K562 (cell line): ENCODE measurements around the gene SERPINB12. TPM values are rescaled to one million over a fixed set of nuclear protein-coding genes. Genes with fewer than 3 reads are reported as not detected.

Source experiments
- ATAC-seq: fragments of 200-7000 bp; cut with Tn5 transposase; 3 replicates; pipeline ENCODE4 v1.9.1; 2020; ENCODE audit warnings: moderate library complexity
- BruUV-seq: library from RNA; stranded (reverse); fragments of 400-500 nt; replicated peaks from 2 replicates; lab custom pipeline; 2021; lab: Mats Ljungman, UMichigan
- CTCF ChIA-PET: fragments of 300-600 bp; formaldehyde crosslinking; extraction: SDS; loops from one replicate; lab custom pipeline; 2021; ENCODE audit warnings: low intra/inter-chr PET ratio; lab: Yijun Ruan, JAX
- POLR2A ChIA-PET: fragments of 300-600, 350-650 bp; sonication (Branson Sonifier 250); formaldehyde crosslinking; extraction: SDS; loops from one replicate; lab custom pipeline; 2021; ENCODE audit warnings: antibody characterized with exemption, inconsistent platforms; lab: Yijun Ruan, JAX
- DNase-seq, 4 experiments: peaks; one replicate each; pipeline versions ENCODE4 v3.0.0 to v3.0.0-alpha.2; 2011 to 2018; ENCODE audit warnings: low spot score in 3 of 4, mixed read lengths in 3 of 4; ENCODE audit errors: extremely low read depth in 1 of 4
- FAIRE-seq: peaks from 2 replicates; lab custom pipeline; 2011; peaks lifted over from hg19 to GRCh38; lab: Jason Lieb, UNC
- H2AFZ ChIP-seq: 2 replicates; pipeline ENCODE4 v1.6.0; 2011; ENCODE audit warnings: low read depth, low read length, control low read depth, inconsistent platforms
- H3K27ac ChIP-seq: fragments of 200-600 bp; 3 replicates; pipeline ENCODE4 v1.8.0; 2011; ENCODE audit warnings: low read depth, mild to moderate bottlenecking, control low read depth, inconsistent platforms, low read length, moderate library complexity, mixed read lengths; ENCODE audit errors: extremely low read depth
- H3K27me3 ChIP-seq, 2 experiments: fragments of 300-600 bp in 1 of 2; 2 replicates in 1 of 2; 3 replicates in 1 of 2; pipeline versions ENCODE4 v1.6.0 to v1.8.0; 2011; ENCODE audit warnings: inconsistent platforms in 2 of 2, low read length in 2 of 2, mild to moderate bottlenecking in 1 of 2, mixed read lengths in 1 of 2, moderate library complexity in 1 of 2; ENCODE audit not compliant: control insufficient read depth in 2 of 2, insufficient read depth in 2 of 2
- H3K36me3 ChIP-seq: fragments of 300-600 bp; 3 replicates; pipeline ENCODE4 v1.8.0; 2011; ENCODE audit warnings: mild to moderate bottlenecking, low read length, inconsistent platforms; ENCODE audit not compliant: control insufficient read depth, insufficient read depth
- H3K4me1 ChIP-seq, 2 experiments: fragments of 200-600 bp in 1 of 2; replicated peaks in 1 of 2; 2 replicates in 1 of 2; 3 replicates in 1 of 2; pipeline versions ENCODE4 v1.5.1 to v1.8.0; 2011; ENCODE audit warnings: inconsistent platforms in 2 of 2, low read length in 2 of 2, mild to moderate bottlenecking in 1 of 2, mixed read lengths in 1 of 2, moderate library complexity in 1 of 2; ENCODE audit not compliant: control insufficient read depth in 2 of 2, insufficient read depth in 2 of 2
- H3K4me2 ChIP-seq: 2 replicates; pipeline ENCODE4 v1.6.1; 2011; ENCODE audit warnings: low read length, control low read depth, inconsistent platforms, mixed read lengths; ENCODE audit not compliant: insufficient read depth
- H3K4me3 ChIP-seq: fragments of 200-600 bp; sonication (generic), shearing (Covaris generic); 2 replicates; pipeline ENCODE4 v1.5.1; 2016; ENCODE audit warnings: control low read depth, inconsistent platforms
- H3K79me2 ChIP-seq: fragments of 200-600 bp; 3 replicates; pipeline ENCODE4 v1.8.0; 2011; ENCODE audit warnings: low read length, inconsistent platforms; ENCODE audit not compliant: control insufficient read depth, insufficient read depth
- H3K9ac ChIP-seq, 2 experiments: 2 replicates each; pipeline versions ENCODE4 v1.6.0 to v1.6.1; 2011; ENCODE audit warnings: low read depth in 2 of 2, low read length in 2 of 2, control low read depth in 1 of 2, inconsistent platforms in 1 of 2, mild to moderate bottlenecking in 1 of 2, mixed read lengths in 1 of 2; ENCODE audit not compliant: insufficient read depth in 1 of 2
- H3K9me1 ChIP-seq: one replicate; pipeline ENCODE4 v1.6.0; 2011; ENCODE audit warnings: inconsistent platforms, mild to moderate bottlenecking, low read length, moderate library complexity; ENCODE audit not compliant: control insufficient read depth, insufficient read depth
- H3K9me3 ChIP-seq: replicated peaks from 2 replicates; pipeline ENCODE4 v1.5.1; 2011; ENCODE audit warnings: low read depth, low read length, inconsistent platforms; ENCODE audit not compliant: control insufficient read depth, insufficient read depth
- H4K20me1 ChIP-seq: replicated peaks from 2 replicates; pipeline ENCODE4 v1.6.1; 2011; ENCODE audit warnings: low read length, inconsistent platforms, mixed read lengths; ENCODE audit not compliant: control insufficient read depth, insufficient read depth
- ATF2 ChIP-seq: sonication (generic); formaldehyde crosslinking; IDR thresholded peaks from 2 replicates; pipeline ENCODE4 v1.8.1; 2022; ENCODE audit warnings: missing genetic modification reagents
- DACH1 ChIP-seq: fragments of 450-650 bp; IDR thresholded peaks from 2 replicates; pipeline ENCODE4 v1.6.1; 2018; ENCODE audit not compliant: partially characterized antibody
- E4F1 ChIP-seq: fragments of 250-450 bp; sonication (Bioruptor Pico); IDR thresholded peaks from 2 replicates; pipeline ENCODE4 v1.5.0; 2021; ENCODE audit warnings: mild to moderate bottlenecking, borderline replicate concordance
- ETV6 ChIP-seq, 3 experiments: fragments of 150-350 bp in 1 of 3; sonication (generic) in 1 of 3; formaldehyde crosslinking in 1 of 3; IDR thresholded peaks; 2 replicates each; pipeline versions ENCODE4 v1.6.1 to v1.8.0; 2014 to 2022; ENCODE audit warnings: borderline replicate concordance in 2 of 3, low read depth in 2 of 3, antibody characterized with exemption in 1 of 3, low read length in 1 of 3, mild to moderate bottlenecking in 1 of 3, missing genetic modification reagents in 1 of 3
- HMBOX1 ChIP-seq: sonication (generic); IDR thresholded peaks from 2 replicates; pipeline ENCODE4 v1.6.1; 2016
- KLF16 ChIP-seq: IDR thresholded peaks from 2 replicates; pipeline ENCODE4 v1.6.1; 2016; ENCODE audit warnings: antibody characterized with exemption
- NR4A1 ChIP-seq, 2 experiments: fragments of 250-450 bp in 1 of 2; fragments of 450-650 bp in 1 of 2; sonication (Bioruptor Pico) in 1 of 2; IDR thresholded peaks; 2 replicates each; pipeline versions ENCODE4 v1.4.0 to v1.6.1; 2016 to 2020; ENCODE audit warnings: mild to moderate bottlenecking in 2 of 2, missing compliant biosample characterization in 1 of 2, missing genetic modification characterization in 1 of 2, moderate library complexity in 1 of 2
- POLR2G ChIP-seq: fragments of 200-400 bp; formaldehyde crosslinking; IDR thresholded peaks from 2 replicates; pipeline ENCODE4 v1.6.1; 2017; ENCODE audit warnings: low read depth, mild to moderate bottlenecking, antibody characterized with exemption, low read length, moderate library complexity
- TBP ChIP-seq: optimal IDR thresholded peaks from 2 replicates; pipeline ENCODE3; 2011; ENCODE audit warnings: low read depth, low read length, improper control_type of control experiment
- TCF7 ChIP-seq: sonication (generic); IDR thresholded peaks from 2 replicates; pipeline ENCODE4 v1.6.1; 2016; ENCODE audit warnings: antibody characterized with exemption, borderline replicate concordance
- ZKSCAN1 ChIP-seq: fragments of 150-350 bp; IDR thresholded peaks from 2 replicates; pipeline ENCODE4 v1.6.1; 2016; ENCODE audit warnings: low read depth, low read length
- ZNF239 ChIP-seq: fragments of 250-450 bp; sonication (Bioruptor Pico); IDR thresholded peaks from 2 replicates; pipeline ENCODE4 v1.4.0; 2020; ENCODE audit warnings: mild to moderate bottlenecking
- ZNF282 ChIP-seq: sonication (generic); formaldehyde crosslinking; IDR thresholded peaks from 2 replicates; pipeline ENCODE4 v1.8.1; 2023; ENCODE audit warnings: missing genetic modification reagents
- ZNF347 ChIP-seq: fragments of 450-650 bp; formaldehyde crosslinking; IDR thresholded peaks from 2 replicates; pipeline ENCODE4 v1.4.0; 2020; ENCODE audit warnings: low read depth, mild to moderate bottlenecking, moderate library complexity
- WGBS: fragments of 100-300 bp; shearing (Covaris generic); methylation state at CpG from one replicate; pipeline ENCODE4 v1.1.6; 2016; ENCODE audit warnings: low coverage, mixed read lengths; ENCODE audit not compliant: insufficient coverage; ENCODE audit errors: missing lambda C conversion rate; 5-methylcytosine and 5-hydroxymethylcytosine counted together
- in situ Hi-C: fragments of 300-500 bp; cut with MboI; formaldehyde crosslinking; loops from 4 replicates; pipeline ENCODE4 v1.15.0; 2018; ENCODE audit warnings: inconsistent platforms, mixed read lengths
- intact Hi-C: fragments of 100-400 bp; cut with micrococcal nuclease; formaldehyde crosslinking; loops from 2 replicates; pipeline ENCODE4 v1.14.2; 2022
- polyA plus RNA-seq, 8 experiments: library from polyadenylated mRNA; depleted of rRNA in 4 of 8; stranded (reverse) in 5 of 8; unstranded in 3 of 8; fragments of >200 nt; fragmentation: Nextera tagmentation in 2 of 8; fragmentation: Illumina TruSeq in 1 of 8; extraction: Ambion mirVana in 2 of 8; extraction: Trizol in 1 of 8; gene quantifications; 2 replicates each; pipeline versions ENCODE4 v1.2.1 to v1.2.3, GENCODE V29; 2011 to 2014; ENCODE audit warnings: inconsistent platforms in 1 of 8, missing spikeins in 1 of 8
- total RNA-seq, 7 experiments: library from RNA; depleted of rRNA in 6 of 7; stranded (reverse); fragments of >200 nt in 6 of 7; fragmentation: Illumina TruSeq in 2 of 7; extraction: Trizol in 2 of 7; gene quantifications; 2 replicates each; pipeline versions ENCODE4 v1.2.1 to v1.2.3, GENCODE V29; 2011 to 2021; ENCODE audit warnings: low replicate concordance in 1 of 7
- TF ChIP-seq, protein P1 (sequence below), 3 experiments: fragments of 200-800 bp in 1 of 3; sonication (Bioruptor generic) in 1 of 3; sonication (generic) in 1 of 3; formaldehyde crosslinking in 1 of 3; IDR thresholded peaks; 2 replicates each; pipeline versions ENCODE4 v1.6.1 to v1.8.0; 2016 to 2022; ENCODE audit warnings: mild to moderate bottlenecking in 2 of 3, missing compliant biosample characterization in 2 of 3, missing genetic modification characterization in 2 of 3, missing genetic modification reagents in 1 of 3

SERPINB12 gene
- total and polyA plus RNA-seq, 9 of the 15 experiments (the other 6 are each of a cell fraction or from before 2014, with no cell fraction given) = not detected

GRCh38 chr18:63545000-63545399, 2.8 kb downstream of the SERPINB12 start (continued):
- TF ChIP-seq TBP (no peak), TCF7 (no peak), KLF16 (no peak), ETV6 (IDR thresholded peaks at IDR 0.05; ENCODE audit: borderline replicate concordance in 1 of 2, low read depth in 2 of 2, low read length in 1 of 2) (no peak), ETV6 (CRISPR knock-in tag; IDR thresholded peaks at IDR 0.05; ENCODE audit: borderline replicate concordance) (no peak), ZNF347 (CRISPR knock-in tag) (no peak), POLR2G (no peak), NR4A1 (CRISPR knock-in tag; IDR thresholded peaks at IDR 0.05) (no peak), NR4A1 (tag; IDR thresholded peaks at IDR 0.05) (no peak), HMBOX1 (no peak), ZKSCAN1 (no peak)

GRCh38 chr18:63550068-63550467, 7.9 kb downstream of the SERPINB12 start:
- Histone ChIP-seq H3K36me3 (no peaks in the 10 kb centered on the region), H3K27ac (no peak overlapping the region), H3K4me3 (no peak overlapping the region), H3K4me1 (no peaks in the 10 kb centered on the region), H3K4me2 (no peak overlapping the region), H3K79me2 (no peaks in the 10 kb centered on the region), H3K9me1 (no peaks in the 10 kb centered on the region), H2AFZ (no peak overlapping the region), H3K9ac (no peak overlapping the region), H3K27me3 (no peaks in the 10 kb centered on the region), H4K20me1 (no peaks in the 10 kb centered on the region), H3K9me3 (no peaks in the 10 kb centered on the region)
- ATAC-seq (no peak), DNase-seq (no peak), FAIRE-seq (no peak)
- intact Hi-C loops (no loop called here), in situ Hi-C loops (no loop called here)
- POLR2A ChIA-PET = no interaction called here
- WGBS = 0% methylated on average over 1 of the region's 1 CpG
- no TSS peak for BruUV-seq
- CTCF ChIA-PET = no interaction called here
- no peak for TF ChIP-seq E4F1 (CRISPR knock-in tag)
- TF ChIP-seq ATF2 (CRISPR knock-in tag) = no peak
- no peak for TF ChIP-seq ZNF239
- TF ChIP-seq DACH1 = no peak
- TF ChIP-seq, protein P1, sequence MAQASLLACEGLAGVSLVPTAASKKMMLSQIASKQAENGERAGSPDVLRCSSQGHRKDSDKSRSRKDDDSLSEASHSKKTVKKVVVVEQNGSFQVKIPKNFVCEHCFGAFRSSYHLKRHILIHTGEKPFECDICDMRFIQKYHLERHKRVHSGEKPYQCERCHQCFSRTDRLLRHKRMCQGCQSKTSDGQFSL (CRISPR knock-in tag; IDR thresholded peaks at IDR 0.05) = no peak
- TF ChIP-seq, protein P1 (tag; IDR thresholded peaks at IDR 0.05) = no peak
- TF ChIP-seq ZNF282 (CRISPR knock-in tag) = no peak
